CD4-positive, alpha-beta T cell (primary cell): ENCODE data around the gene SIRPD. TPM values are rescaled to one million over a fixed set of nuclear protein-coding genes. Genes with fewer than 3 reads are reported as not detected.

ENCODE experiments used
- ATAC-seq: fragments of 200-7000 bp; cut with Tn5 transposase; one replicate; pipeline ENCODE4 v1.10.0; 2022; ENCODE audit warnings: mild to moderate bottlenecking; ENCODE audit not compliant: poor library complexity
- CTCF ChIA-PET: fragments of 350-600 bp; sonication (Branson Sonifier 250); formaldehyde crosslinking; loops from one replicate; lab custom pipeline; 2021; ENCODE audit warnings: antibody characterized with exemption, inconsistent platforms; lab: Charles Lee
- POLR2A ChIA-PET: fragments of 350-600 bp; sonication (Branson Sonifier 250); formaldehyde crosslinking; loops from one replicate; lab custom pipeline; 2021; ENCODE audit warnings: antibody characterized with exemption, inconsistent platforms; lab: Charles Lee
- DNase-seq, 14 experiments: peaks; one replicate each; pipeline ENCODE4 v3.0.0-alpha.2; 2013 to 2020; ENCODE audit warnings: mixed read lengths in 2 of 14
- H3K27ac ChIP-seq, 2 donors: one replicate each; pipeline versions ENCODE4 v1.5.1 to v1.7.0; 2013; ENCODE audit warnings: low read length in 2 of 2, low read depth in 1 of 2, mild to moderate bottlenecking in 1 of 2
- H3K27me3 ChIP-seq, 2 experiments: 1 replicate in 1 of 2; 2 replicates in 1 of 2; pipeline versions ENCODE4 v1.6.1 to v1.7.0; 2013; ENCODE audit warnings: low read length in 2 of 2, control low read depth in 1 of 2, mild to moderate bottlenecking in 1 of 2, moderate library complexity in 1 of 2; ENCODE audit not compliant: insufficient read depth in 2 of 2, control insufficient read depth in 1 of 2
- H3K36me3 ChIP-seq: one replicate; pipeline ENCODE4 v1.6.1; 2013; ENCODE audit warnings: low read length, control low read depth; ENCODE audit not compliant: insufficient read depth
- H3K4me1 ChIP-seq: one replicate; pipeline ENCODE4 v1.6.1; 2013; ENCODE audit warnings: low read length, control low read depth; ENCODE audit not compliant: insufficient read depth
- H3K4me3 ChIP-seq: one replicate; pipeline ENCODE4 v1.5.1; 2013; ENCODE audit warnings: mild to moderate bottlenecking, low read length, moderate library complexity
- H3K9me3 ChIP-seq, 2 experiments: 1 replicate in 1 of 2; 2 replicates in 1 of 2; pipeline versions ENCODE4 v1.6.1 to v1.7.0; 2013; ENCODE audit warnings: low read length in 2 of 2, mild to moderate bottlenecking in 2 of 2, control low read depth in 1 of 2, moderate library complexity in 1 of 2; ENCODE audit not compliant: control insufficient read depth in 1 of 2, insufficient read depth in 1 of 2
- H3K27ac Mint-ChIP-seq: one replicate; pipeline ENCODE4 v1.8.0; 2020; ENCODE audit warnings: mixed read lengths
- H3K27me3 Mint-ChIP-seq: one replicate; pipeline ENCODE4 v1.8.0; 2021; ENCODE audit warnings: mixed read lengths
- H3K36me3 Mint-ChIP-seq: one replicate; pipeline ENCODE4 v1.8.0; 2021; ENCODE audit warnings: low read depth, mixed read lengths
- H3K4me1 Mint-ChIP-seq: one replicate; pipeline ENCODE4 v1.8.0; 2021; ENCODE audit warnings: low read depth, mixed read lengths
- H3K4me3 Mint-ChIP-seq: one replicate; pipeline ENCODE4 v1.8.0; 2020; ENCODE audit warnings: mild to moderate bottlenecking, mixed read lengths
- H3K9me3 Mint-ChIP-seq: one replicate; pipeline ENCODE4 v1.8.0; 2020; ENCODE audit warnings: mixed read lengths
- intact Hi-C, 2 experiments: fragments of 100-400 bp; cut with DNase I in 1 of 2; cut with micrococcal nuclease in 1 of 2; formaldehyde crosslinking; loops; one replicate each; pipeline versions ENCODE4 v1.15.1 to v1.9.0; 2023 to 2025; cut with DNase I, micrococcal nuclease
- total RNA-seq, 174 experiments: library from RNA in 2 of 174; stranded (reverse) in 2 of 174; gene quantifications; one replicate each; pipeline ENCODE4 v1.2.3 and lab custom pipeline; 2021 to 2026
- TF ChIP-seq, protein P1 (sequence below): fragments of 200-600 bp; IDR thresholded peaks from one replicate; pipeline ENCODE4 v1.8.0; 2022; ENCODE audit warnings: antibody characterized with exemption, mild to moderate bottlenecking

The SIRPD gene
- total RNA-seq, 2 experiments from 2014 or later, result 0.28 to 0.55 TPM

DNA sequence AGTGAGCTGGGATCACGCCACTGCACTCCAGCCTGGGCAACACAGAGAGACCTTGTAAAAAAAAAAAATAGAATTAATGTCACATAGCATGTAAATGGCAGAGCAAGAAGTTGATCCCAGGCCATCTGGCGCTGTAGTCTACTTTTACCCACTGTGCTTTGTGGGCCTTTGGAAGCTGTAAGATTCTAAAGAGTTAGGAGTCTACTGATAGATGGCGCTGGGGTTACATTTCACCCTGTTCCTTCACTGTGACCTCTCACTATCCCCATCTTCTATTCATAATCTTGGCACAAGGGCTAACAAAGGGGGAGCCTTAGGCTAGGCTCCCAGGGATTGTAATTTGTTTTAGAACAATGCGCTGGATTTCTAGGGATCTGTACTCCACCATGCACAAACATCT is 24.4 kb downstream of the SIRPD start:
- H3K27ac ChIP-seq, result no peak overlapping the region
- H3K27me3 ChIP-seq, result no peaks in the 10 kb centered on the region
- H3K9me3 ChIP-seq, result no peaks in the 10 kb centered on the region
- DNase-seq (peak in 4 of 14 experiments; percentile 30 to 36 (median 34)), ATAC-seq (no peak)
- POLR2A ChIA-PET, result interaction anchor here (0.6 kb wide), 1 partner anchor 208 kb away, joined by 4 read pairs; no protein-coding TSS in a partner anchor
- Mint-ChIP-seq H3K4me1 (peaks cover 6% of the 10 kb centered on the region), H3K27me3 (no peaks in the 10 kb centered on the region), H3K4me3 (no peak overlapping the region), H3K27ac (no peak overlapping the region), H3K36me3 (no peaks in the 10 kb centered on the region), H3K9me3 (peaks cover 2% of the 10 kb centered on the region)
- CTCF ChIA-PET, result interaction anchor here (0.6 to 1.3 kb wide), 3 partner anchors 201 to 244 kb away, joined by 3 to 7 read pairs (median 4); no protein-coding TSS in a partner anchor
- H3K36me3 ChIP-seq, result no peaks in the 10 kb centered on the region
- no peak overlapping the region for H3K4me3 ChIP-seq
- H3K4me1 ChIP-seq, result peaks cover 2% of the 10 kb centered on the region
- TF ChIP-seq, protein P1, sequence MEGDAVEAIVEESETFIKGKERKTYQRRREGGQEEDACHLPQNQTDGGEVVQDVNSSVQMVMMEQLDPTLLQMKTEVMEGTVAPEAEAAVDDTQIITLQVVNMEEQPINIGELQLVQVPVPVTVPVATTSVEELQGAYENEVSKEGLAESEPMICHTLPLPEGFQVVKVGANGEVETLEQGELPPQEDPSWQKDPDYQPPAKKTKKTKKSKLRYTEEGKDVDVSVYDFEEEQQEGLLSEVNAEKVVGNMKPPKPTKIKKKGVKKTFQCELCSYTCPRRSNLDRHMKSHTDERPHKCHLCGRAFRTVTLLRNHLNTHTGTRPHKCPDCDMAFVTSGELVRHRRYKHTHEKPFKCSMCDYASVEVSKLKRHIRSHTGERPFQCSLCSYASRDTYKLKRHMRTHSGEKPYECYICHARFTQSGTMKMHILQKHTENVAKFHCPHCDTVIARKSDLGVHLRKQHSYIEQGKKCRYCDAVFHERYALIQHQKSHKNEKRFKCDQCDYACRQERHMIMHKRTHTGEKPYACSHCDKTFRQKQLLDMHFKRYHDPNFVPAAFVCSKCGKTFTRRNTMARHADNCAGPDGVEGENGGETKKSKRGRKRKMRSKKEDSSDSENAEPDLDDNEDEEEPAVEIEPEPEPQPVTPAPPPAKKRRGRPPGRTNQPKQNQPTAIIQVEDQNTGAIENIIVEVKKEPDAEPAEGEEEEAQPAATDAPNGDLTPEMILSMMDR, result peak; percentile 26
- intact Hi-C loops, result loop anchor here in 1 of 2 experiments (1.0 to 10.0 kb wide), 2 partner anchors 202 to 244 kb away; no protein-coding TSS in a partner anchor

DNA sequence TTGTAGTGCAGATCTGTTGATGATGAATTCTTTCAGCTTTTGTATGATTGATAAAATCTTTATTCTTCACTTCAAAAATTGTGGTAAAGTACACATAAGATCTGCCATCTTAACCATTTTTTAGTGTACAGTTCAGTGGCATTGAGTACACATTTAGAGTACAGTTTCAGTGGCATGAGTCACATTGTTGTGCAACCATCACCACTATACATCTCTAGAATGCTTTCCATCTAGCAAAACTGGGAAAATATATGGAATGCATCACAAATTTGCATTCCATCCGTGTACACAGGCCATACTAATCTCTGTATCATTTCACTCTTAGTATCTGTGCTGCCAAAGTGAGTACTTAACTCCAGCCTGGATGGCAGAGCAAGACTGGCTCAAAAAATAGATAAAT is 28.7 kb downstream of the SIRPD start:
- ATAC-seq (no peak), DNase-seq (peak in 1 of 14 experiments; percentile 15)
- Histone ChIP-seq H3K27me3 (no peaks in the 10 kb centered on the region), H3K9me3 (no peaks in the 10 kb centered on the region), H3K27ac (no peak overlapping the region), H3K4me1 (no peaks in the 10 kb centered on the region), H3K4me3 (no peak overlapping the region), H3K36me3 (no peaks in the 10 kb centered on the region)
- intact Hi-C loops, result no loop called here
- H3K4me3 Mint-ChIP-seq, result no peak overlapping the region
- H3K9me3 Mint-ChIP-seq, result peaks cover 2% of the 10 kb centered on the region
- TF ChIP-seq, protein P1, result no peak
- H3K36me3 Mint-ChIP-seq, result no peaks in the 10 kb centered on the region
- ChIA-PET POLR2A (no interaction called here), CTCF (no interaction called here)
- H3K27ac Mint-ChIP-seq, result no peak overlapping the region
- peaks cover 4% of the 10 kb centered on the region for H3K4me1 Mint-ChIP-seq
- no peaks in the 10 kb centered on the region for H3K27me3 Mint-ChIP-seq

DNA sequence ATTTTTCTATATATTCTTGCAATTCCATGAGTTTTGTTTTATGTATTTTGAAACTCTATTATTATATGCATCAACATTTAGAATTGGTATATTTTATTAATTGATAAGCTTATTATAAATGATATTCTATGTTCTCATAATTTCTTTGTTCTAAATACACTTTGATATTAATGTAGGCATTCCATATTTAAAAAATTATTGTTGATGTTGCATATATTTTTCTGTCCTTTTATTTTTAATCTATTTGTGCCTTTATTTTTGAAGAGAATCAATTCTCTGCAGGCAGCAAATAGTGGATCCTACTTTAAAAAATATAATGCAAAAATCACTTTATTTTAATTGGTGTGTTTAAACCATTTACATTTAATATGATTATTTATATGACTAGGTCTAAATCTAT is 29.6 kb downstream of the SIRPD start:
- TF ChIP-seq, protein P1, result no peak
- Mint-ChIP-seq H3K27ac (no peak overlapping the region), H3K4me3 (no peak overlapping the region), H3K27me3 (no peaks in the 10 kb centered on the region), H3K36me3 (no peaks in the 10 kb centered on the region), H3K9me3 (peaks cover 2% of the 10 kb centered on the region), H3K4me1 (peaks cover 4% of the 10 kb centered on the region)
- ChIA-PET POLR2A (no interaction called here), CTCF (interaction anchor here (1.1 kb wide), 1 partner anchor 9 kb away, joined by 3 read pairs; no protein-coding TSS in a partner anchor)
- no peaks in the 10 kb centered on the region for H3K27me3 ChIP-seq
- H3K27ac ChIP-seq, result no peak overlapping the region
- H3K36me3 ChIP-seq, result no peaks in the 10 kb centered on the region
- no peak for DNase-seq
- no peak for ATAC-seq
- no peaks in the 10 kb centered on the region for H3K9me3 ChIP-seq
- no peaks in the 10 kb centered on the region for H3K4me1 ChIP-seq
- intact Hi-C loops, result no loop called here
- H3K4me3 ChIP-seq, result no peak overlapping the region
